ENCODE measurements around the gene SKP2. TPM values are rescaled to one million over a fixed set of nuclear protein-coding genes. Genes with fewer than 3 reads are reported as not detected.

SKP2 gene
- total RNA-seq, 1 donor from 2014 or later, result 93.8 TPM

- H3K4me3 Mint-ChIP-seq, result no peak overlapping the region
- H3K4me1 Mint-ChIP-seq, result peaks cover 37% of the 10 kb centered on the region
These were observed 8.7 kb downstream of the SKP2 start for GRCh38 chr5:36160617-36161016.

GRCh38 chr5:36161361-36161760, 9.4 kb downstream of the SKP2 start:
- Mint-ChIP-seq H3K9me3 (no peaks in the 10 kb centered on the region), H3K36me3 (peaks cover 29% of the 10 kb centered on the region), H3K27ac (no peak overlapping the region), H3K4me1 (peaks cover 30% of the 10 kb centered on the region), H3K4me3 (no peak overlapping the region), H3K27me3 (ENCODE audit: low read depth) (no peaks in the 10 kb centered on the region)
- no peak for DNase-seq (ENCODE audit: low spot score in 2 of 2, unreplicated experiment in 2 of 2)
- TF ChIP-seq CTCF (IDR thresholded peaks at IDR 0.05; ENCODE audit: unreplicated experiment), result no peak

More at GRCh38 chr5:36160617-36161016, 8.7 kb downstream of the SKP2 start:
- Mint-ChIP-seq H3K9me3 (no peaks in the 10 kb centered on the region), H3K36me3 (peaks cover 26% of the 10 kb centered on the region), H3K27me3 (ENCODE audit: low read depth) (no peaks in the 10 kb centered on the region), H3K27ac (no peak overlapping the region)
- DNase-seq (ENCODE audit: low spot score in 2 of 2, unreplicated experiment in 2 of 2), result no peak
- TF ChIP-seq CTCF (IDR thresholded peaks at IDR 0.05; ENCODE audit: unreplicated experiment), result no peak

DNA sequence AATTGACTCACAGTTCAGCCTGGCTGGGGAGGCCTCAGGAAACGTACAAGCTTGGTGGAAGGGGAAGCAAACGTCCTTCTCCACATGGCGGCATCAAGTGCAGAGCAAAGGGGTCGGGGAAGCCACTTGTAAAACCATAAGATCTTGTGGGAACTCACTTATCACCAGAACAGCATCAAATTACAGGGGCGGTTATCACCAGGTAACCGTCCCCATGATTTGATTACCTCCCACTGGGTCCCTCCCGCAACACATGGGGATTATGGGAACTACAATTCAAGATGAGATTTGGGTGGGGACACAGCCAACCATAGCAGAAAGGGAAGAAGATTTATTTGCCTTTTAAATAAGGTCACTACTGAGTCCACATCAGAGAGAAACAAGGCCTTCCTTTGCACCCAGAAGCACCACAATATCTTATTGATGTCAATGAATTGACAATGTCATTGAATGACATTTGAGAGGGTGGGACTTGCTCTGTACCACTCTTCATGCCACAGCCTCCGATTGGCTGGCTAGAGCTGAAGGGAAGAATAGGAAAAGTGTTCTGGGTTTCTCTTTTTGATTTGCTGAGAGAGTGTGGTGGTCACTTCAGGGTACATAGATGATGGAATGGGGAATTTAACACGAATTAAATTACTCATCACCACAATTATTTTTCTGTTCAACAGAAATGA, 11.0 kb downstream of the SKP2 start:
- Mint-ChIP-seq H3K27me3 (ENCODE audit: low read depth) (no peaks in the 10 kb centered on the region), H3K36me3 (peaks cover 43% of the 10 kb centered on the region), H3K4me1 (peaks cover 14% of the 10 kb centered on the region), H3K4me3 (no peak overlapping the region), H3K27ac (no peak overlapping the region), H3K9me3 (no peaks in the 10 kb centered on the region)
- DNase-seq (ENCODE audit: low spot score in 2 of 2, unreplicated experiment in 2 of 2), result no peak
- TF ChIP-seq CTCF (IDR thresholded peaks at IDR 0.05; ENCODE audit: unreplicated experiment), result no peak

DNA sequence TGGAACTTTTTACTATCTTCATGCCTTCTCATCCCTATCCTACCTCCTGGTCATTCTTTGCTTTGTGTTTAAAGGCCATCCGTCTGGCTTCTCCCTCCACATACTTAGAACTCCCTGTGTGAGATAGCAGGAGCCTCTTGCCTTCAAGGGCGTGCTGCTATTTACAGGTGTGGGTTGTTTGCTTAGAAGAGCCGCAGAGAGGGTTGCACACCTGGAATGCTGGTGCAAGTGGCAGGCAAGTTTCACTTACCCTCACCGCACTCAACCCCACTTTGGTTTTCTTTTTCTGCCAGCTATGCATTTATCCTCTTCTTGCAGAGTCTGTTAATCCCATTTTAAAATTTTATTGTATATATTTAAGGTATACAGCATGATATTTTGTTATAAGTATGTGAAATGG, 12.6 kb downstream of the SKP2 start:
- H3K27ac Mint-ChIP-seq, result no peak overlapping the region
- H3K9me3 Mint-ChIP-seq, result no peaks in the 10 kb centered on the region
- peaks cover 51% of the 10 kb centered on the region for H3K36me3 Mint-ChIP-seq
- no peak for DNase-seq (ENCODE audit: low spot score in 2 of 2, unreplicated experiment in 2 of 2)
- no peak for TF ChIP-seq CTCF (IDR thresholded peaks at IDR 0.05; ENCODE audit: unreplicated experiment)
- no peaks in the 10 kb centered on the region for H3K27me3 Mint-ChIP-seq (ENCODE audit: low read depth)
- no peaks in the 10 kb centered on the region for H3K4me1 Mint-ChIP-seq
- H3K4me3 Mint-ChIP-seq, result no peak overlapping the region

DNA sequence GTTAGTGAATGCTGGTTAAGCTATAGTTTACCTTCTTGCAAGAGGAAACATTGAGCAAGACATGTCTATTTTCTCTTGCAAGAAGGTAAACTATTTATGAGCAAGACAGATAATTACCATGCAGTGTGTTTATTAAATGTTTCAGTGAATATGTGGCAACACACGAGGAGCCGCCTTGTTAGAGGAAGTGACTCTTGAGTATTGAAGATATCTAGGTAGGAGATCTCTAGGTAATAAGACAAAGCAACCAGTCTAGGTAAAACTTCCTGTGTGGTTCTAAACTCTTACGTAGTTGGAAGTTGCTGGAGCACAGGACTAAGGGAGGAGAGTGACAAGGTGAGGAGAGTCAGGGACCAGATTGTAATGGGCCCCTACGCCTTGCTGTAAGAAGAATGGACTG, 16.8 kb downstream of the SKP2 start:
- TF ChIP-seq CTCF (IDR thresholded peaks at IDR 0.05; ENCODE audit: unreplicated experiment), result no peak
- H3K4me1 Mint-ChIP-seq, result no peaks in the 10 kb centered on the region
- no peaks in the 10 kb centered on the region for H3K27me3 Mint-ChIP-seq (ENCODE audit: low read depth)
- H3K9me3 Mint-ChIP-seq, result no peaks in the 10 kb centered on the region
- H3K4me3 Mint-ChIP-seq, result no peak overlapping the region
- H3K36me3 Mint-ChIP-seq, result peaks cover 44% of the 10 kb centered on the region
- H3K27ac Mint-ChIP-seq, result no peak overlapping the region
- DNase-seq (ENCODE audit: low spot score in 2 of 2, unreplicated experiment in 2 of 2), result no peak

Data from mesothelial cell of epicardium (in vitro differentiated cells).